Mucosa of descending colon (tissue), 3 donors: ENCODE measurements around the gene ACOT6. TPM values are rescaled to one million over a fixed set of nuclear protein-coding genes. Genes with fewer than 3 reads are reported as not detected.

Source experiments
- ATAC-seq: fragments of 200-7000 bp; cut with Tn5 transposase; one replicate; pipeline ENCODE4 v1.9.1; 2020; ENCODE audit warnings: mild to moderate bottlenecking, moderate library complexity
- DNase-seq, 3 donors: peaks; one replicate each; pipeline ENCODE4 v3.0.0-alpha.2; 2020
- H3K36me3 ChIP-seq: fragments of 200-600 bp; one replicate; pipeline ENCODE4 v1.8.0; 2021; ENCODE audit warnings: low read depth, mild to moderate bottlenecking
- H3K4me1 ChIP-seq: fragments of 200-600 bp; one replicate; pipeline ENCODE4 v1.8.0; 2021; ENCODE audit warnings: low read depth, mild to moderate bottlenecking
- H3K4me3 ChIP-seq: fragments of 200-600 bp; one replicate; pipeline ENCODE4 v1.8.0; 2021; ENCODE audit warnings: mild to moderate bottlenecking
- H3K9me3 ChIP-seq: fragments of 200-600 bp; one replicate; pipeline ENCODE4 v1.8.0; 2021; ENCODE audit warnings: mild to moderate bottlenecking
- CTCF ChIP-seq: fragments of 200-600 bp; IDR thresholded peaks from one replicate; pipeline ENCODE4 v1.8.0; 2022; ENCODE audit warnings: antibody characterized with exemption, mild to moderate bottlenecking
- intact Hi-C, 2 donors: fragments of 100-400 bp; cut with DNase I in 1 of 2; cut with micrococcal nuclease in 1 of 2; formaldehyde crosslinking; loops; one replicate each; pipeline versions ENCODE4 v1.11.0 to v1.11.1; 2022; cut with DNase I, micrococcal nuclease
- total RNA-seq, 3 donors: library from RNA; stranded (reverse); fragmentation: NEBNext Ultra II Directional in 2 of 3; extraction: Animal tissue kit (Norgen Biotek cat#: 25700) in 2 of 3; gene quantifications; one replicate each; pipeline versions ENCODE4 v1.2.1 to v1.2.4, GENCODE V29; 2021 to 2023
- donor health status: DM: no; HTN: no; CAD: no; lungs with moderate emphysema.
- donor health status: DM: no; HTN: no; CAD: no.
- donor health status: DM: no; HTN: yes; CAD: no.

Gene ACOT6
- total RNA-seq, 3 donors from 2014 or later = not detected

GRCh38 chr14:73619524-73619923, 7.2 kb downstream of the ACOT6 start:
- intact Hi-C loops = no loop called here
- Histone ChIP-seq H3K9me3 (no peaks in the 10 kb centered on the region), H3K36me3 (no peaks in the 10 kb centered on the region), H3K4me3 (no peak overlapping the region), H3K4me1 (no peaks in the 10 kb centered on the region)
- DNase-seq (no peak), ATAC-seq (no peak)
- no peak for TF ChIP-seq CTCF

GRCh38 chr14:73620268-73620667, 8.0 kb downstream of the ACOT6 start:
- Histone ChIP-seq H3K36me3 (no peaks in the 10 kb centered on the region), H3K4me1 (no peaks in the 10 kb centered on the region), H3K4me3 (no peak overlapping the region), H3K9me3 (no peaks in the 10 kb centered on the region)
- DNase-seq (no peak), ATAC-seq (no peak)
- intact Hi-C loops = no loop called here
- TF ChIP-seq CTCF = no peak

- DNase-seq (no peak), ATAC-seq (no peak)
- Histone ChIP-seq H3K4me3 (no peak overlapping the region), H3K9me3 (no peaks in the 10 kb centered on the region), H3K4me1 (no peaks in the 10 kb centered on the region), H3K36me3 (no peaks in the 10 kb centered on the region)
- TF ChIP-seq CTCF = no peak
- intact Hi-C loops = no loop called here
Measured at GRCh38 chr14:73623504-73624054, 11.3 kb downstream of the ACOT6 start.

- TF ChIP-seq CTCF = no peak
- DNase-seq (no peak), ATAC-seq (no peak)
- H3K36me3 ChIP-seq = no peaks in the 10 kb centered on the region
- intact Hi-C loops = no loop called here
- no peaks in the 10 kb centered on the region for H3K9me3 ChIP-seq
- no peak overlapping the region for H3K4me3 ChIP-seq
- no peaks in the 10 kb centered on the region for H3K4me1 ChIP-seq
Measured at GRCh38 chr14:73625706-73626105, 13.4 kb downstream of the ACOT6 start.

- Histone ChIP-seq H3K36me3 (no peaks in the 10 kb centered on the region), H3K4me3 (no peak overlapping the region), H3K9me3 (no peaks in the 10 kb centered on the region), H3K4me1 (no peaks in the 10 kb centered on the region)
- intact Hi-C loops = no loop called here
- no peak for TF ChIP-seq CTCF
- ATAC-seq = no peak
- no peak for DNase-seq
Measured at GRCh38 chr14:73627151-73627558, 14.8 kb downstream of the ACOT6 start.
